HUDEP-2 (cell line): ENCODE measurements around the gene GATA3.

Experiments used
- DNase-seq, 76 experiments: peaks; one replicate each; lab custom pipeline; 2025; ENCODE audit not compliant: unreplicated experiment in 76 of 76; lab: John Stamatoyannopoulos, UW

The GATA3 gene

DNA sequence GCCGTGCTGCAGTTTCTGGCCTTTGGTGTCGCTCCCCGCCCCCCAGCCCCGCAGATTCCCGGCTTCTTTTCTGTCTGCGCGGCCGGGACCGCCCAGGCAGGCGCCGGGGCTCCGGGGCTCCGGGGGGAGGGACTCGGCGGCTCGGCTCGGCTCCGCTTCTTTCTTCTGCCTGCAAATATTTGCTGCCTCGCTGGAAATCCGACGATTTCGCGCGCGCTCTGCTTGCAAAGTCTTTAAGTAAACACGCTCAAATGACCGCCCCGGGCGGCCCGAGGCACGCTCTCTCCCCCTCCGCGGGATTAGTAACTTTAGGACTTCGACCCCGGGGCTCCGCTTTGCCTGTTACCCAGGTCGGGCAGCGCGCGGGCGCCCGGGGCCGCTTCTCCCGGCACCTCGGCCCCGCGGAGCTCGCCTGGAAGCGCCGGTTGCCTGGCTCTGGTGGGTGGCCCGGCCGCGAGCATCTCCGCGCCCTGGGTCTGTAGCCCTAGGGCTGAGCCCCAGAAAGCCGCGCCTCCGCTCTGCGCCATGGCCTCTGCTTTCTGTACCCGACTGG, 3.9 kb upstream of the GATA3 start:
- peak in 2 of 76 experiments; percentile 19 to 25 for DNase-seq

DNA sequence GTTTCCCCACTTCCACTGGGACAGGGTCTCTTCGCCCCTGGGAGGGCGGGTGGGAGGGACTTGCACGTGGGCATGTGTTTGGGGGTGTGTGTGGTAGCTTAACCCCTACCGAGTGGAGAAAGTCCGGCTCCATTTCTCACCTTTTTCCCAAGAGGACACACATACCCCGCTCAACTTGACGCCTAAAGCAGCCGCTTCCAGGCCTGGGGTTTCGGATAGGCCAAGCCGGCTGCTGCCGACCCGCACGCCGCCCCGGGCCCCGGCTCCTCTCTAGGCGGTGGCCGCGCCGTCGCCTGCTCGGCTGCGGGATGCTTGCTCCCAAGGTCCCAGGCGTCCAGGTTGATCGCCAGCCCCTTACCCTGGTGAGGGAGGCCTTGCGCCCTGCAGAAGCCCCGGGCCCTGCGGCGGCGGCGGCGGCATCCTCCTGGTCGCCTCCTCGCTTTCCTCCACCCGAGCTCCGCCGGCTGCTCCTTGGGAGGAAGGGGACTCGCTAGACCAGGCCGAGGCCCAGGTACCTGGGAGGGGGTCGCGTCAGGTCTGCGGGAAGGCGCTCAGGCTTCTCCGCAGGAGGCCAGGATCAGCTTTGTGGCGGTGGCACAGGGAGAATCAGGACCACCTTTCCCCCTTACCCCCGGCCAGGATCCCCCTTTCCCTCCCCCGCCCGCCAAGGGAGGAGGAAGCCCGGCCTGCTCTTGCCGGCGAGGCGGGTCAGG, 3.2 kb upstream of the GATA3 start:
- no peak for DNase-seq

DNA sequence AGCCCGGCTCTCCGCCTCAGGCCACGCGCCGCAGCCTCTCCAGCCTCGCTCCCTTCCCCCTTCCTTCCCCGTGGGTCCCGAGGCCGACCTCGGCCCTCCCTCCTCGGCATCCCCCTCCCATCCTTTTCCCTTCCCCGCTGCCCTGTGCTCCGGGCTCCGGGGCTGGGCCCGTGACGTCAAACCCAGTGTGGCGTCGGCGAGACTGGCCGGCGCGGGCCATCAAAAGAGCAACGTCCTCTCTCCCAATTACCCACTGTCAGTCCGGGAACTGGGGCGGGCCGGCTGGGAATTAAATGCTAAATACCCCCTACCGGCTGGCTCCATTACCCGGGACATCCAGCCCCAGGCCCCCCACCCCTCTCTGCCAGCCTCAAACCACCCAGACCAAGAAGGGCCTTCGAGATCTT, 2.6 kb upstream of the GATA3 start:
- no peak for DNase-seq

DNA sequence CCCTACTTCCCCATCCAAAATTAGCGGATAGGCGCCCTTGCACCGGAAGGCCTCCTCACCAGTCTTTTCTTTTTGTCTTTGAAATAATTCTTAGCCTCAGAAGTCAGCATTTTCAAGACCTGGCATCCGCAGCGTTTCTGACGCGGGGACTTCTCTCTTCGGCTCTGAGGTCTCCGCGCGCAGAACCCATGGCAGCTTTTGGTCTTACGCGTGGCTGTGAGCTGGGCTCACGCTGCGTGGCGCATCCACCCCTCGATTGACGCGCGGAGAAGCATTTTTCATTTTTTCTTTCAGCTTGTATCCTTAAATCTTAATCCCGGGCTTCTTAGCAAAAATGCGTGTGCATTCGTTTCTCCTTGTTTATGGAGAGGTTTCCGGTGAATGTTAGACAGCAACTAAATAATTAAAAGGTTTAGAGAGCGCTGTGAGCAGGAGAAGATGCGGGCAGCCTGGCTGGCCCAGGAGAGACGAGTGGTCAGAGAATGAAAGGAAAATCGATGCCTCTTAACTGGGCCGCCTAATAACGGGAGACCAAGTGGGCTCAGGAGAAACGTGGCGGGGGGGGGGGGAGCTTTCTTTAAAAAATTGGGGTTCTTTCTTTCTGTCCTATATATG, 2.0 kb upstream of the GATA3 start:
- DNase-seq = peak in 1 of 76 experiments; percentile 7

DNA sequence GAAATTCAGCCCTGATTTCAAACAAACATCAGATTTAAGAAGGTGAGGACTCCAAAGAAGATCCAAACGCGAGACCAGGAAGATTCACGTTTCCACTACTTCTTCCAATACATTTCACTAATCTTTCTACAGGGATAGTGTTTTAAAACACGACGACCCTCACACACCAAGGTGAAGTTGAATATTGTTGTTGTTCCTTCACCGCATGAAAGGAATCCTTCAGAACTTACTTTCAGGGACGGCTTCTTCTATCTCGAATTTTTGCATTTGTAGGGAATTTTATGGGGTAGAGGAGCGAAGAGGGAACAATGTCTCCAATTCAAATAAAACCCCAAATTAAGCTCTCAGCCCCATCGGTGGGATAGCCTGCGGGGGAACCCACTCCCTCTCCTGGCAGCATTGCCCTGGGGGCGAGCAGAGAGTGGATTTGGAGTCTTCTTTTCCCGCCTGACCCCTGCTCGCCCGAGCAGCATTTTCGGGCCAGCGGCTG, 1.5 kb upstream of the GATA3 start:
- DNase-seq = no peak

DNA sequence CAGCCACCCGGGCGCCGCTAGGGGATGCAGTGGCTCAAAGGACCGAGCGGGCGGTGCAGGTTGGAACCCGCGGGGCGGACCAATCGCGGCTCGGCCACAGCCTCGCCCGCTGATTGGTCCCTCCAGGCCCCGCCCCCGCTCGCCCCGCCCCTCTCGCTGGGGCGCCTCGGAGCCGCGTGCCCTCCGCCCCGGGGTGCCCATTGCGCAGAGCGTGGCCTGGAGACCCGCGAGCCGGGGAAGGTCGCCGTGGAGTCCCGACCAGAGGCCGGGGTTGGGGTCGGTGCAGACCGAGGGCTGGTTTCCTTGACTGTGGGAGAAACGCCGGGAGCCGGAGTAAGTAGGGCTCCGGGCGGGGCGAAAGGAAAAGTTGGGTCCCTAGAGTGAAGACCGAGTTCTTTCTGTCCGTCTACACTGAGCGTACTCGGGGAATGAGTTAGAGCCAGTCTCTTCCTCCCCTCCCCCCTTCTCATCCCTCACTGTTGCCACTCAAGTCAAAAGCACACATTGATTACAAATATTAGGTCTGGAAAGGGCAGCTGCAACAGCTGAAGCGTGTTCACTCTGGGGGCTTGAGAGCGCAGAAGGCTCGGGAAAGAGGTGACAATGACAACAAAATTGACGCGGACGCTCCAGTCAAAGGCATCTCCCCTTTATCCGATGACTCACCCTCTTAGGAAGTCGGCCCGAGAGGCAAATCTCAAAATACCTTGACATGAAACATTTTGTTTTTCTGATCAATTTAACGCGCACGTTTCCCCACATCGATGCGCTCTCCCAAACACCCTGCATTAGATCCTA, 843 bp upstream of the GATA3 start:
- peak in 73 of 76 experiments; percentile 32 to 92 (median 82) for DNase-seq

DNA sequence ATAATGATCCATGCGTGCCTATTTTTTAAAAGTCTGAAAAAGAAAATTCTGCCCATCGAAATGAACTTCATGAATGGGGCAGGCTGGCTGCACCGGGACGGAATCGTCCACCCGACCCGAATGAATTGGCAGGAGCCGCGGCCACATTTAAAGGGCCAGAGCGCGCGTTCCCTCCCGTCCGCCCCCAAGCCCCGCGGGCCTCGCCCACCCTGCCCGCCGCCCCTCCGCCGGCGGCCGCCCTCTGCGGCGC, 319 bp upstream of the GATA3 start:
- no peak for DNase-seq

DNA sequence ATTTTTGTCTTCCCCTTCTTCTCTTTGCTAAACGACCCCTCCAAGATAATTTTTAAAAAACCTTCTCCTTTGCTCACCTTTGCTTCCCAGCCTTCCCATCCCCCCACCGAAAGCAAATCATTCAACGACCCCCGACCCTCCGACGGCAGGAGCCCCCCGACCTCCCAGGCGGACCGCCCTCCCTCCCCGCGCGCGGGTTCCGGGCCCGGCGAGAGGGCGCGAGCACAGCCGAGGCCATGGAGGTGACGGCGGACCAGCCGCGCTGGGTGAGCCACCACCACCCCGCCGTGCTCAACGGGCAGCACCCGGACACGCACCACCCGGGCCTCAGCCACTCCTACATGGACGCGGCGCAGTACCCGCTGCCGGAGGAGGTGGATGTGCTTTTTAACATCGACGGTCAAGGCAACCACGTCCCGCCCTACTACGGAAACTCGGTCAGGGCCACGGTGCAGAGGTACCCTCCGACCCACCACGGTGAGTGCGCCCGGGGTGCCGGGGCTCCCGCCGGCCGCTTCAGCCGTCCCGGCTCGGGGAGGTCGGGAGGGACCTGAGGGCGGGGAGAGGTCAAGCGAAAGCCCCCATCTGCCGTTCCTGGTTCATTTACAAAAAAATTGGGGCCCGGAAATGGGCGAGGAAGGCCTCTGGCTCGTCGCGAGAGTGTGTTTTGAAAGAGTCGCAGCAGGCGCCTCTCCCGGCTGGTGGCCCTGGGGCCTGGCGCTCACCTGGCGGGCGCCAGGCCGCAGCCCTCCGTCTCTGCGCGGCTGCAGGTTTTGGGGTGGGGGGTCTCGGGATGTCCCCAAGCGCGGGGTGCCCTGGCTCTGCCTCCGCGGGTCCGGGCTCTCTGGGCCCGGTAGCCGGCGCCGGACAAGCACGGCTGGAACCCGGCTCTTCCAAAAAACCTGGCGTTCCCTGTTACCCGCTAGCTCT, 1.2 kb downstream of the GATA3 start:
- DNase-seq = peak in 1 of 76 experiments; percentile 6

DNA sequence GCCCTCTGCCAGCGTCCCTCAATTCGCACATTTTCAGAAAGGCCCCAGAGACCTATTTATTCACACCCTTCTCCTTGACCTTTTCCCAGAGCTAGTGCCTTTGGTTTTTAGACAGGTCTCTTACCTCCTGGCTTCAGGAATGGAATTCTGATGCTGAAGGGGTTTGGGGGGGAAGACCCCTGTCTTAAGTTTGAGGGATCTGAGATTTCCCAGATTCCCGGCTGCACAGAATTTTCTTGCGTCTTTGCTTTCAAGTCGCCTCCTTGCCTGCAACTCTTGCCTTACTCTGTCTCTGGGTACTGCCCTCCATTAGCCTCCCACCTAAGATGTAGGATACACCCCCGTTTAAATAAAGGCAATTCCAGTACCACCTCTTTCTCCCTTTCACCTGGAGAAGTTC, 1.9 kb downstream of the GATA3 start:
- no peak for DNase-seq

DNA sequence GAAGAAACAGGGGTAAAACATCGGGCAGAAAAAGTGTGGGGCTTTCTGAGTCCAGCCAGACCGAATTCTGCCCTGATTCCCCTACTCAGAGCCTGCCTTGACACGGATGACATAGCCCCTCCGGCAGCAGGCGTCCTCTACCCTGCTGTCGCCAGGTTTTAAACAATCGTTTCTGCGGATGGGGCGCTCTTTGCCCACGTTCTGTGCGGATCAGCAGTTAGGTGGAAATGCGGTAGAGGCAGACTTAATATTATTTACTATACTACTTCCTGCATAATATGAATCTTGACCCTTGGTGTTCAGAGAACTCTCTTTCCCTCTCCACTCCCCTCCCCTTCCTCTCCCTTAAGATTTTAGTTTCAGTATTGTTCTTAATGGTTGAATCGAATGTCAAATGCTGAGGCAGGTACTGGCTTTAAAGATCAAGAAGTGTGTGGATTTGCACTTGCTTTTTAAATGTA, 2.4 kb downstream of the GATA3 start:
- DNase-seq = no peak

DNA sequence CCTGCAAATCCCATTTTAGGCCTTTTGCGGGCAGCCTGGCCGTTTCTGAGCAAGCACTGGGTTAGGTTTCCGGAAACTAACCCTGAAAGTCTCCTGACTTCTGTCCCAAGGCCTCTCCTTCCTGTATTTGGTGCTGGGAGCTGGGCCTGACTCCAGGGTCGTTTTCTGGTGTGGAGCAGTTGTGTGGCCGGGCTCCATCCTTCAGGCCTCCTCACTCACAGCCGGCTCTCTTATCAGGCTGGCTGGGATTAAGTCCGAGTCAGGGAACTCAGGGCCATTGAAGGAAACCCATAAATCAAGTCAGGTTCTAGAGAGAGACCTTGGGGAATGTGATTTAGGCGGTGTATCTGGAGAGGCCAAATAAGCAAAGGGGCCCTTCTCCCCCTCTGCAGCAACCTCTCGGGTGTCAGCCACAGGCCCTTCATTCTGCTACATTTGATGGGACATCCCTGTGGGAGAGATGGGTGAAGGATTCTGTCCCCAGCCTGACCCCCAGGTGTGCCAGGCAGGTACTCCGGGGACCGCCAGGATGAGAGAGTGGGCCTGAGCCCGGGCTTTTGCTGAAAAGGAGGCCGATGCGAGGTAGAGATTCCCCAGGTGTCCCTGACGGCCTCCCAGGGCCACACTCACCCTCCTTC, 3.3 kb downstream of the GATA3 start:
- DNase-seq = no peak

DNA sequence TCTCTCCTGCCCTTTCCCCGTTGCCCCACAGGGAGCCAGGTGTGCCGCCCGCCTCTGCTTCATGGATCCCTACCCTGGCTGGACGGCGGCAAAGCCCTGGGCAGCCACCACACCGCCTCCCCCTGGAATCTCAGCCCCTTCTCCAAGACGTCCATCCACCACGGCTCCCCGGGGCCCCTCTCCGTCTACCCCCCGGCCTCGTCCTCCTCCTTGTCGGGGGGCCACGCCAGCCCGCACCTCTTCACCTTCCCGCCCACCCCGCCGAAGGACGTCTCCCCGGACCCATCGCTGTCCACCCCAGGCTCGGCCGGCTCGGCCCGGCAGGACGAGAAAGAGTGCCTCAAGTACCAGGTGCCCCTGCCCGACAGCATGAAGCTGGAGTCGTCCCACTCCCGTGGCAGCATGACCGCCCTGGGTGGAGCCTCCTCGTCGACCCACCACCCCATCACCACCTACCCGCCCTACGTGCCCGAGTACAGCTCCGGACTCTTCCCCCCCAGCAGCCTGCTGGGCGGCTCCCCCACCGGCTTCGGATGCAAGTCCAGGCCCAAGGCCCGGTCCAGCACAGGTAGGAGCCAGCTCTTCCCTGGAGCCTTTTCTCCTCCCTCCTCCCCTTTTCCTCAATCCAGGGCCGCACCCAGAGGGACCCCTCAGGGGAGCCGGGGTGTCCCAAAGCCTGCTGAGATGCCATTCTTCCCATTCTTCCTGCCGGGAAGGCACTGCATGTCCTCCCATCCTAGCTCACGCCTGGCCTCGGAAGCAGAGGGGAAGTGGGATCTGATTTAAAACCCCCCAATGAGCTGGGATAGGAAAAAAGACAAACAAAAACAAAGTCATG, 4.0 kb downstream of the GATA3 start:
- DNase-seq = no peak

DNA sequence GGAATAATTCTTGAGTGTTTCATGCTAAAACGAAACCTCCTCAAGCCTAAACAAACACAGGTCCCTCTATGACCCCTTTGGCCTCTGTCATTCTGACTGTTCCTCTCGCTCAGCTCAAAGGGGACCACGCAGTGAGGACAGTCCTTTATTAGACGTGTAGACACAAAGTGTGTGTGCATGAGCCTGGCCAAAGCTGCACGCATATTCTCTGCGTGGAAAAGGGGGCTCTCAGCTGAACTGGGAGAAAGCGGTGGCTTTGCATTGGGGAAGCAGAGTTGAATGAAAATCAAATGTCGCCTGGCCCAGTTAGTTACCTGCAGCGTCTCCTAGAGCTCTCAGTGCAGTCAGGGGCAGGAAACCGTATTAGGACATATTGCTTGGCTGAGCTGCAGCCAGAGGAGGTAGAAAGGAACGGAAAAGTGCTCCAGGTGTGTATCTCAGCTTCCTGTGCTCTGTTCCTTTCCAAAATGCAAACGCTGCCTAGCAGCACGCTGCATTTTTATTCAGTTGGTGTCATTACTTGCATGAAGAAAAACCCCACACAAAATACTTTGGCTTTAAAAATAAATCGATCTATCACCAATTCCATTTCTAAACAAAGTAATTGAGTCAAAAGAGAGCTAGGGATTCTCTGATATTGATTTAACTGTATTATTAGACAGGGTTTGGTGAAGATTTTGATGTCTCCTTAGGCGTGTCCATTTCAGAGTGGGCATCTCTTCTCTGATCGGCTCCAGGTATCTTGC, 4.9 kb downstream of the GATA3 start:
- no peak for DNase-seq

DNA sequence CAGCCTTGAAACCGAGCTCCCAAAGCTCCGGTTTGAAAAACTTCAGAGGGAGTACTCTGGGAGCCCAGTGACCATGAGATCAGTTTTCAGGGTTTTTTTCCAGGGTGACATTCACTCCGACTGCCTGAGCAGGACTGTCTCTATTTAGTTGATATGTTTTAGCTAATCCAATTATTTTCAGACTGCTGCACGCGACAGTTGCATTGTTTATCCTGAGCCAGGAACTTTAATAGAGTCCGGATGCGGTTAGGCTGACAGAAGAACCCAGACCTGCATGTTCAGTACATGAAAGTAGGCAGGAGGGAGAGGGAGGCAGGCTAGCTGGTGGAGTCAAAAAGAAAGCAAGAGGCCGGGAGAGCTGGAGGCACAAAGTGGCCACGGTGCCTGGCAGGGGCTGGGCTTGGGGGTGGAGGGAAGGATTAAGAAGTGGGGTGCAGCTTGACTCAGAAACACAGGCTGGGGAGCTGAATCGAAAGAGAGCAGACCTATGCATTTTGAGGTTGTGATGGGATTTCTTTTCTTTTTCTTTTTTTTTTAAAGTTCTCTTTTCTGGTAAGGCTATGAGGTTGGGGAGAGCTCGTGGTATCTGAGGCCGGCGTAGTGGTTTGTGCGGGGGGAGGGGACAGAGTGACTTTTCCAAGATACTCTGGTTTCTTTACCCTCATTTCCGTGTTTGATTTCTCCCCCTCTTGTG, 5.7 kb downstream of the GATA3 start:
- DNase-seq = no peak

DNA sequence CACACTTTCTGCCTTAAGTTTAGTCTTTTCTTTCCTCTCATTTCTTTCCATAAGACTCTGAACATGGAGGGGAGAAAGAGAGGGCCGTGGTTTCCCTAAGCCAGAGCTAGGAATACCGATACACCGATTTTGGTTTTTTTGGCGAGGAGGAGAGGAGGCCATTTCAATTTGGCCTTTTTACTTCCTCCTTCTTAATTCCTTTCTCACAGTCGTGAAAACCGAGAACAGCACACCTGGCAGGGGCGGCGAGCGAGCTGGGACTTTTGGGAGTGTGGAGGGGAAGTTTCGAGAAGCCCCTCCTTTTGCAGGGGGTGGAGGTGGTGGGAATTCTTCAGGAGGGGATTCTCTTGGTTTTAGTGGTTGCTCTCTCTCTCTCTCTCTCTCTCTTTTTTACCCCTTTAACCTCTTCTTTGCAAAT, 6.2 kb downstream of the GATA3 start:
- no peak for DNase-seq

DNA sequence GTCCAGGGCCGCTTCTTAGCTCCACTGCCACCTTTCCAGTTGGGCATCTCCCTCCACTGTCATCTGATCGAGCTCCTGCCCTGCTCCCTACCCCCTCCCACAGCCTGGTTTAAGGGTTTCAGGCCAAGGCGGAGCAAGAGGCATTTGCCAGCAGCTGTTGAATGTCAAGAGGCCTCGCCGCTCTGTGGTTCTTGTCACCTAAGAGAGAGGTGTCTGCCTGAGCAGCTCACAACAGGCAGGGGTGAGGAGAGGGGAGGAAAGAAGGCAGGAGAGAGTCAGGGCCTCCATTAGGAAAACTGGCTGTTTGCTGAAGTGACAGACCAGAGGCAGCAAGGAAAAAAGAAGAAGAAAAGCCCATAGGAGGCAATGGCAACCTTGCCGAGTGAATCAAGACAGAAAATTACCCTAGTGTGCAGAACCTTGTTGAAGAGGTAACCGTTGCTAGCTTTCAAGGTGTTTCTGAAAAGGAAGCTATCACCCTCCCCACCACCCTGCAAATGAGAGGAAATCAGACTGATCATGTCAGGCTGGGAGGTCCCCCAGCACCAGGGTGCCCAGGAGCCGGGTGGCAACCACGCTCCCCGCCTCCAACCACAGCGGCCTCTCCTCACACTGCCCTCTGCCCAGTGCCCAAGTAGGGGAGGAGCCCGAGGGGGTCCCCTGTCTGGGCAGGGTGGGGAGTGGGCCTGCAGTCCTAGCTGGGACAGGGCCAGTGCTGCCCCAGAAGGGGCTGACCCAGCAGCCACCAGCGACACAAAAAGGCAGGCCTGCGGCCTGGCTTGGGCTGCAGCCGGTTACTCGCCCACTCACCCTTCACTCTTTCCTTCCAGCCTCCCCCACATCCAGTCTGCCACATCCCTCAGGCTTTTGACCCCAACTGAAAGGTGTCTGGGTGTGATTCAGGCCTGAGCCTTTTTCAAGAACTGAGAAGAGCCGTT, 7.1 kb downstream of the GATA3 start:
- no peak for DNase-seq
